ENCODE data around the gene AIM2.

AIM2 gene

GRCh38 chr1:159091180-159091560 lies 14.6 kb upstream of the AIM2 start:
- H3K4me1 ChIP-seq (ENCODE audit: insufficient read depth, low read length) = no peaks in the 10 kb centered on the region
- no peaks in the 10 kb centered on the region for H3K9me3 ChIP-seq (ENCODE audit: insufficient read depth, low read depth, low read length)
- no peak overlapping the region for H3K4me3 ChIP-seq (ENCODE audit: low read length)
- H3K27me3 ChIP-seq (ENCODE audit: insufficient read depth, low read length) = no peaks in the 10 kb centered on the region
- H3K27ac ChIP-seq (ENCODE audit: low read length) = no peak overlapping the region
- H3K9ac ChIP-seq (ENCODE audit: low read depth, low read length) = no peak overlapping the region
- no peaks in the 10 kb centered on the region for H3K36me3 ChIP-seq (ENCODE audit: insufficient read depth, low read depth, low read length)

DNA sequence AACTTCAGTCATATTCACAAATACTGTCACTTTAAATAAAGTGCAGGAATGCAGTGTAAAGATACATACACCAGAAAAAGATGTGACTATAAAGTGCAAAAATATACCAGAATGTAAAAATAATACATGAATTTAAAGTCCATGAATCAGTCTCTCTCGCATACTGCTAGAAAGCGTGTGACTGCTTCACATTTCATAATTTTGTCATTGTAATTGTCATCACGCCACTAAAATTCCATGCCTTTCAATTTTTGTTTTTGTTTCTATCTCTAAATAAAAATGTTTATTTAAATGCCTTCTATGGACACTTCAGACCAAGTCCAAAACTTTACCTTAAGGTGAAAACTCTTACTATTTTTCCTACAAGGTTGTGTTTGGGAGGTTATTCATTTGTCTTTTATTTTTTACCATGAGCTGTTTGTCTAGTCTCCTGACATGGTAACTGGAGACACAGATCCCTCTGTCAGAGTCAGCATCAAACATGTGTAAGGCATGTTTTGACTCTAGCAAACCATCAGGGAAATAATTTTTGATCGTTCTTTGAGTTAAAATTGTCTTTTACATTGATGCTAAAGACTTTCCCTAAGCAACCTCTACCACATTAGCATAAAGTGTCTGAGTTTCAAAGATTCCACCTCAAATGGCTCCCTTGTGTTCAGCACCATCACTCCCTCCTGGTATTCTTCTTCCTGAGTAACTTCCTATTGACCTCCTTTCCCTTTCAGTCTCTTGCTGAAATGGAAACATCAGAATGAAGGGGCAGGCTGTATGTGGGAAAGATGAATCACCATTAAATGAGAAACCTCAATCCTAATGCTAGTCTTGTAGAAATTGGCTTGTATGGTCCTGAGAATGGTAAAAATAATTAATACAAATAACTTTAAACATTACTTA lies 14.0 kb upstream of the AIM2 start:
- Histone ChIP-seq H3K27me3 (ENCODE audit: insufficient read depth, low read length) (no peaks in the 10 kb centered on the region), H3K9me3 (ENCODE audit: insufficient read depth, low read depth, low read length) (no peaks in the 10 kb centered on the region), H3K36me3 (ENCODE audit: insufficient read depth, low read depth, low read length) (no peaks in the 10 kb centered on the region), H3K9ac (ENCODE audit: low read depth, low read length) (no peak overlapping the region), H3K27ac (ENCODE audit: low read length) (no peak overlapping the region), H3K4me3 (ENCODE audit: low read length) (no peak overlapping the region), H3K4me1 (ENCODE audit: insufficient read depth, low read length) (no peaks in the 10 kb centered on the region)

DNA sequence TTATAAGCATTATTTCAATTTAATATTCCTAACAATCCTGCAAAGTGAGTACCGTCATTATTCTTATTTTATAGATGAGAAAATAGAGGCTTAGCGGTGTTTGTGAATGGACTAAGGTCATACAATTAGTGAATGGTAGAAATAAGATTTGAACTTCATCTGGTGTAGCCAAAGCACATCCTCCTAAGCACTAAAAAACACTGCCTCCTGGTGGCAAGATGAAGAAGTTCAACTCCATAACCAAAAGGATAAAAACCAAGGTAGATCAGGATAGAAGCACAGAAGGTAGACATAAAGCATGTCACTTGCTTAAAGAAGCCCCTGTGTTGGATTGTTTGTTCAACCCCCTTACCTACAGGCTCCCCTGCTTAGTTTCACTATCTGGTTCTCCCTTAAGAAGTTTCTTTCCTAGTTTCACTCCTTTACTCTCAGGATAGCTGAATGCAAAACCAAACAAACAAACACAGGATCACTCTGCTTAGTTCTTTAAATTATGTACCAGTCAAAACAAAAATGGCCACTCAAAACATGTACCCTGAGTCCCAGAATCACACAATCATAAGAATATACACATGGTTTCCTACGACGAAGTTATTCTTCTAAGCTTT lies 12.7 kb upstream of the AIM2 start:
- Histone ChIP-seq H3K27ac (ENCODE audit: low read length) (no peak overlapping the region), H3K4me3 (ENCODE audit: low read length) (no peak overlapping the region), H3K9me3 (ENCODE audit: insufficient read depth, low read depth, low read length) (no peaks in the 10 kb centered on the region), H3K9ac (ENCODE audit: low read depth, low read length) (no peak overlapping the region), H3K27me3 (ENCODE audit: insufficient read depth, low read length) (no peaks in the 10 kb centered on the region), H3K36me3 (ENCODE audit: insufficient read depth, low read depth, low read length) (no peaks in the 10 kb centered on the region), H3K4me1 (ENCODE audit: insufficient read depth, low read length) (no peaks in the 10 kb centered on the region)

DNA sequence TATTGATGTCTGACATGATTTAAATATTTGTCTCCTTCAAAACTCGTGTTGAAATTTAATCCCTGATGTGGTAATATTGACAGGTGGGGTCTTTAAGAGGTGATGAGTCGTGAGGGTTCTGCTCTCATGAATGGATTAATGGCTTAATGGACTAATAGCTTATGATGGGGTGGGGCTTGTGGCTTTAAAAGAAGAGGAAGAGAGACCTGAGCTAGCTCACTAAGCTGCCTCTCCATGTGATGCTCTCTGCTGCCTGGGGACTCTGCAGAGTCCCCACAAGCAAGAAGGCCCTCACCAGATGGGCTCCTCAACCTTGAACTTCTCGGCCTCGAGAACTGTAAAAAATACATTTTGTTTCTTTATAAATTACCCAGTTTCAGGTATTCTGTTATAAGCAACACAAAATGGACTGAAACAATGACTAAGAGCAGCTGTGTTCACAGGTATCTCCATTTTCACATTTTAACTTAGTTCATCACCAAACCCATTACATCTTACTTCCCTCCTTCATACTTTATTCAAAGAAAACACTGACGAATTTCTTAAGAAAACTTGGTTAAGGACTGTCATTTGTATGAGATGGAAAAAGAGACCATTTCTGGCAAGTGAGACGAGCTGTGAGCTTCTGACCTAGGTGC lies 12.1 kb upstream of the AIM2 start:
- no peak overlapping the region for H3K4me3 ChIP-seq (ENCODE audit: low read length)
- H3K27ac ChIP-seq (ENCODE audit: low read length) = no peak overlapping the region
- no peaks in the 10 kb centered on the region for H3K36me3 ChIP-seq (ENCODE audit: insufficient read depth, low read depth, low read length)
- no peaks in the 10 kb centered on the region for H3K4me1 ChIP-seq (ENCODE audit: insufficient read depth, low read length)
- H3K27me3 ChIP-seq (ENCODE audit: insufficient read depth, low read length) = no peaks in the 10 kb centered on the region
- no peak overlapping the region for H3K9ac ChIP-seq (ENCODE audit: low read depth, low read length)
- no peaks in the 10 kb centered on the region for H3K9me3 ChIP-seq (ENCODE audit: insufficient read depth, low read depth, low read length)

DNA sequence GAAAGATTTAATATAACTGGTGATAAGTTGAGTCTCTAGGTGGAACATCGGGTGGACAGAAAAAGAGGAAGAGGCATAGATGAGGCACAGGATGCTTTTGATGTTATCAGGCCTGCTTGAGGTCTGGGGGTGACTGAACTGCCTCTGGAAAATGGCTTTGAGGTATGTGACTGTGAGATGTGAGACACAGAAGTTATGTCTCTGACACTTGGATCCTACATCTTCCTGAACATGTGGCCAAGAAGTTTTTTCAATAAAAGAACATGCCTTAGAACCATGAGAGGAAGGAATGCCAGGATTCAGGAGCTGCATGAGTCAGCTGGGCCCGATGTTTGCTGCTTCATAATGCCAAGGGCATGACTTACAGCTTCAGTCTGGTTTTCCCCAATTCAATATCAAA lies 11.5 kb upstream of the AIM2 start:
- H3K4me1 ChIP-seq (ENCODE audit: insufficient read depth, low read length) = no peaks in the 10 kb centered on the region
- no peak overlapping the region for H3K27ac ChIP-seq (ENCODE audit: low read length)
- no peak overlapping the region for H3K9ac ChIP-seq (ENCODE audit: low read depth, low read length)
- no peaks in the 10 kb centered on the region for H3K36me3 ChIP-seq (ENCODE audit: insufficient read depth, low read depth, low read length)
- no peak overlapping the region for H3K4me3 ChIP-seq (ENCODE audit: low read length)
- H3K9me3 ChIP-seq (ENCODE audit: insufficient read depth, low read depth, low read length) = no peaks in the 10 kb centered on the region
- no peaks in the 10 kb centered on the region for H3K27me3 ChIP-seq (ENCODE audit: insufficient read depth, low read length)

DNA sequence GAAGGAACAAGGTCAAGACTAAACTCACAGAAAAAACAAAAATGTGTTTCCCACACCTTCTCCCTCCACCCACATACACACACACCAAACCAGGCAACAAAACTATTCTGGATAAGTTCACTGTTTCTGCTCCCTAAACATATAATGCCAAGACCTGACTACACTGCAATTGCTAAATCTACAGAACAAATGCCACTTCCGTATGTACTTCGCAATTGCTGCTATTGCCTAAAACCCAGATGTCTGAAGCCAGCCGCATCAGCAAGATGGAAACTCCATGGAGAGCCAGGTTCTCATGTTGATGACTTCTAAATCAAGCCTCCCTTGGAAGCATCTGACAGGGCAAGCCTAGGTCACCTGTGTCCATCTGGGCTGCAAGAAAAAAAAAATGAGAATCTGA lies 8.3 kb upstream of the AIM2 start:
- H3K9ac ChIP-seq (ENCODE audit: low read depth, low read length) = no peak overlapping the region
- no peak overlapping the region for H3K27ac ChIP-seq (ENCODE audit: low read length)
- H3K4me1 ChIP-seq (ENCODE audit: insufficient read depth, low read length) = no peaks in the 10 kb centered on the region
- H3K4me3 ChIP-seq (ENCODE audit: low read length) = no peak overlapping the region
- no peaks in the 10 kb centered on the region for H3K27me3 ChIP-seq (ENCODE audit: insufficient read depth, low read length)
- H3K36me3 ChIP-seq (ENCODE audit: insufficient read depth, low read depth, low read length) = no peaks in the 10 kb centered on the region
- H3K9me3 ChIP-seq (ENCODE audit: insufficient read depth, low read depth, low read length) = no peaks in the 10 kb centered on the region

GRCh38 chr1:159084152-159084551 lies 7.6 kb upstream of the AIM2 start:
- no peaks in the 10 kb centered on the region for H3K27me3 ChIP-seq (ENCODE audit: insufficient read depth, low read length)
- no peaks in the 10 kb centered on the region for H3K36me3 ChIP-seq (ENCODE audit: insufficient read depth, low read depth, low read length)
- H3K9ac ChIP-seq (ENCODE audit: low read depth, low read length) = no peak overlapping the region
- H3K9me3 ChIP-seq (ENCODE audit: insufficient read depth, low read depth, low read length) = no peaks in the 10 kb centered on the region
- no peak overlapping the region for H3K4me3 ChIP-seq (ENCODE audit: low read length)
- no peaks in the 10 kb centered on the region for H3K4me1 ChIP-seq (ENCODE audit: insufficient read depth, low read length)
- H3K27ac ChIP-seq (ENCODE audit: low read length) = no peak overlapping the region

DNA sequence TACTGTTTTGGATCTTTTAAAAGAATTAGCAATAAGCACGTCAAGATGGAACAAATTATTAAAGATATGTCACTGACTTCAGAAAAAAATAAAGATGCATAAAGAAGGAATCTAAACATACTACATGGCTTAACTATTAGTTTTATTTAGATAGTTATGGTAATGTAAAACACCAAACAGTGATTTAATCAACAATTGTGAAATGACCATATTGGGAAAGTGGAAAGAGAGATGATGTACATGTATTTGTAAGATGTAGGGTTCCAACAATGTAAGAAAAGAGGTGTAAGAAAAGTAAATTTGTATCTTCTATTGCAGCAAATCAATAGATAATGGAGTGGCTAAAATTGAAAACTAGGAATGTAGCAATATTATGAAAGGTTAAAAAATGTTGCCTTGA lies 6.4 kb upstream of the AIM2 start:
- Histone ChIP-seq H3K4me3 (ENCODE audit: low read length) (no peak overlapping the region), H3K9ac (ENCODE audit: low read depth, low read length) (no peak overlapping the region), H3K27ac (ENCODE audit: low read length) (no peak overlapping the region), H3K27me3 (ENCODE audit: insufficient read depth, low read length) (no peaks in the 10 kb centered on the region), H3K9me3 (ENCODE audit: insufficient read depth, low read depth, low read length) (no peaks in the 10 kb centered on the region), H3K36me3 (ENCODE audit: insufficient read depth, low read depth, low read length) (no peaks in the 10 kb centered on the region), H3K4me1 (ENCODE audit: insufficient read depth, low read length) (no peaks in the 10 kb centered on the region)

- Histone ChIP-seq H3K36me3 (ENCODE audit: insufficient read depth, low read depth, low read length) (no peaks in the 10 kb centered on the region), H3K4me3 (ENCODE audit: low read length) (no peak overlapping the region), H3K9ac (ENCODE audit: low read depth, low read length) (no peak overlapping the region)
Measured at GRCh38 chr1:159081626-159082025, 5.1 kb upstream of the AIM2 start.

GRCh38 chr1:159079525-159079924 lies 3.0 kb upstream of the AIM2 start:
- Histone ChIP-seq H3K27ac (ENCODE audit: low read length) (no peak overlapping the region), H3K36me3 (ENCODE audit: insufficient read depth, low read depth, low read length) (no peaks in the 10 kb centered on the region), H3K27me3 (ENCODE audit: insufficient read depth, low read length) (no peaks in the 10 kb centered on the region), H3K4me1 (ENCODE audit: insufficient read depth, low read length) (no peaks in the 10 kb centered on the region), H3K9ac (ENCODE audit: low read depth, low read length) (no peak overlapping the region), H3K4me3 (ENCODE audit: low read length) (no peak overlapping the region), H3K9me3 (ENCODE audit: insufficient read depth, low read depth, low read length) (no peaks in the 10 kb centered on the region)

More at GRCh38 chr1:159081626-159082025, 5.1 kb upstream of the AIM2 start:
- H3K27me3 ChIP-seq (ENCODE audit: insufficient read depth, low read length) = no peaks in the 10 kb centered on the region
- H3K27ac ChIP-seq (ENCODE audit: low read length) = no peak overlapping the region
- no peaks in the 10 kb centered on the region for H3K4me1 ChIP-seq (ENCODE audit: insufficient read depth, low read length)
- H3K9me3 ChIP-seq (ENCODE audit: insufficient read depth, low read depth, low read length) = no peaks in the 10 kb centered on the region

- H3K27ac ChIP-seq (ENCODE audit: low read length) = no peak overlapping the region
- no peaks in the 10 kb centered on the region for H3K9me3 ChIP-seq (ENCODE audit: insufficient read depth, low read depth, low read length)
- H3K9ac ChIP-seq (ENCODE audit: low read depth, low read length) = no peak overlapping the region
- H3K27me3 ChIP-seq (ENCODE audit: insufficient read depth, low read length) = no peaks in the 10 kb centered on the region
- no peaks in the 10 kb centered on the region for H3K36me3 ChIP-seq (ENCODE audit: insufficient read depth, low read depth, low read length)
- no peaks in the 10 kb centered on the region for H3K4me1 ChIP-seq (ENCODE audit: insufficient read depth, low read length)
- H3K4me3 ChIP-seq (ENCODE audit: low read length) = no peak overlapping the region
Measured at GRCh38 chr1:159077120-159077961, 775 bp upstream of the AIM2 start.
